Fibroblast of pulmonary artery (primary cell): ENCODE results near the gene CCSER1.
"Not testable (repeated sequence)": the region's sequence is repeated elsewhere in the genome, so short reads cannot be mapped to it uniquely, and the experiment has no call there.

Experiments used
- DNase-seq: peaks from one replicate; pipeline ENCODE4 v3.0.0-alpha.2; 2010; ENCODE audit warnings: low read depth
- H3K4me3 ChIP-seq: replicated peaks from 2 replicates; pipeline ENCODE4 v1.5.1; 2011; ENCODE audit warnings: low read depth, mild to moderate bottlenecking, control low read depth, low read length, moderate library complexity
- TF ChIP-seq, protein P1 (sequence below): IDR thresholded peaks from 2 replicates; pipeline ENCODE4 v1.5.1; 2011; ENCODE audit warnings: mild to moderate bottlenecking, control low read depth, low read length, inconsistent platforms; ENCODE audit errors: missing control alignments

The CCSER1 gene

DNA sequence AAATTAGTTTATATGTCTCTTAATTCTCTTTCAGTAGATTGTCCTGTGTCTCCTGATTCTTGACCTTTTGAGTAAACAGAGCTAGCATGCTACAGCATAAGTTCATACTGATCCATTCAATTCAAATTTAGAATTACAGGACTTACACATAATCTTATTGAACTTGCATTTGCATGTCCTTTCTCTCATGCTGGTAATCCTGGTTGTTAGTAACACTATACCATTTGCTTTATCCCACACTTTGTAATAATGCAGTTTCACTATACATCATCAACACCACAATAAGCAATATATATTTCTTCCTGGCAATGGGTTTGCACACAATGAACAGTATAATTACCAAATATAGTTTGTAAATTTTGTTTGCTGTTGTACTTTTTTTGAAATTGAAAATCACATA is 1239.4 kb downstream of the CCSER1 start:
- H3K4me3 ChIP-seq, result no peak overlapping the region
- TF ChIP-seq, protein P1, sequence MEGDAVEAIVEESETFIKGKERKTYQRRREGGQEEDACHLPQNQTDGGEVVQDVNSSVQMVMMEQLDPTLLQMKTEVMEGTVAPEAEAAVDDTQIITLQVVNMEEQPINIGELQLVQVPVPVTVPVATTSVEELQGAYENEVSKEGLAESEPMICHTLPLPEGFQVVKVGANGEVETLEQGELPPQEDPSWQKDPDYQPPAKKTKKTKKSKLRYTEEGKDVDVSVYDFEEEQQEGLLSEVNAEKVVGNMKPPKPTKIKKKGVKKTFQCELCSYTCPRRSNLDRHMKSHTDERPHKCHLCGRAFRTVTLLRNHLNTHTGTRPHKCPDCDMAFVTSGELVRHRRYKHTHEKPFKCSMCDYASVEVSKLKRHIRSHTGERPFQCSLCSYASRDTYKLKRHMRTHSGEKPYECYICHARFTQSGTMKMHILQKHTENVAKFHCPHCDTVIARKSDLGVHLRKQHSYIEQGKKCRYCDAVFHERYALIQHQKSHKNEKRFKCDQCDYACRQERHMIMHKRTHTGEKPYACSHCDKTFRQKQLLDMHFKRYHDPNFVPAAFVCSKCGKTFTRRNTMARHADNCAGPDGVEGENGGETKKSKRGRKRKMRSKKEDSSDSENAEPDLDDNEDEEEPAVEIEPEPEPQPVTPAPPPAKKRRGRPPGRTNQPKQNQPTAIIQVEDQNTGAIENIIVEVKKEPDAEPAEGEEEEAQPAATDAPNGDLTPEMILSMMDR, result no peak
- no peak for DNase-seq

DNA sequence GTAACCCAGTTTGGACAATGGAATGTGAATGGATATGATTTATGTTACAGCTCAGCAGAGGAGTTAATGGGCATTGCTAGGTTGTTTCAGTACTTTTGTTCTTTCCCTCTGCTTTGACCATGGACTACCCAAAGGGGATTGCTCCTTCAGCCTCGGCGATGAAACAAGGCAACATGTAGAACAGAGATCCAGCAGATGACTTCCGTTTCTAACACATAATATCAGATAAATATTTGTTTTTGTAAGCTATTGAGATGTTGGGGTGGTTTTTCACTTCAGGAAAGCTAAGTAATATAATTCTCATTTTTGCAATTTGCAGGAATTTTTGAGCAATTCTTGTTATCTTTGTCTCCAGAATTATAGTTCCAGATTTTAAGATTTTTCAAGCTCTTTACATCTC is 1241.9 kb downstream of the CCSER1 start:
- no peak overlapping the region for H3K4me3 ChIP-seq
- no peak for DNase-seq
- TF ChIP-seq, protein P1, result no peak

DNA sequence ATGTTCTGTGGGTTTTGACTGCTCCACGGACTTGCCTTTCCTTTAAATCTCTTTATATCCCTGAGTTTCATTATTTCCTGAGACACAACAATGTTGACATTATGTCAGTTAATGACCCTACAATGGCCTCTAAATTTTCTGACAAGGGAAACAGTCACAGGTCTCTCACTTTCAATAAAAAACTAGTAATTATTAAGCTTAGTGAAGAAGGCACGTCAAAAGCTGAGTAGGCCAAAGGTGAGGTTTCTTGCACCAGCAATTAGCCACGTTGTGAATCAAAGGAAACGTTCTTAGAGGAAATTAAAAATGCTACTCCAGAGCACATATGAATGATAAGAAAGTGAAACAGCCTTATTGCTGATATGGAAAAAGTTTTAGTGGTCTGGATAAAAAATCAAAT is 1246.4 kb downstream of the CCSER1 start:
- H3K4me3 ChIP-seq, result no peak overlapping the region
- TF ChIP-seq, protein P1, result no peak
- no peak for DNase-seq

GRCh38 chr4:91405431-91405830 is 1278.2 kb downstream of the CCSER1 start:
- not testable (repeated sequence) for DNase-seq

DNA sequence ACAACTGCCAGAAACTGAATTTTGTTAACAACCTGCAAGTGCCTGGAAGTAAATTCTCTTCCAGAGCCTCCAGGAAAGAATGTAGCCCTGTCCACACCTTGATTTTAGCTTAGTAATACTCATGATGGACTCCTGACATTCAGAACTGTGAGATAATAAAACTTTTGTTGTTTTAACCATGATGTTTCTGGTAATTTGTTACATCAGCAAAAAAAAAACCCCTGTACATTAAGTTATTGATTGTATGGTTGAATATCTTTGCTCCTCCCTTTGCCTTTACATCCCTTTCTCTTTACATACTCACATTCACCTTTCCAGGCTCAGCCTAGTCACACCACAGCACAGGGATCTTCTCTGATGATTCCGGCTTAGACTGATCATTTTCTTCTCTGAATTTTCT is 1294.8 kb downstream of the CCSER1 start:
- no peak for DNase-seq
- H3K4me3 ChIP-seq, result no peak overlapping the region
- TF ChIP-seq, protein P1, result no peak

More at GRCh38 chr4:91405431-91405830, 1278.2 kb downstream of the CCSER1 start:
- not testable (repeated sequence) for H3K4me3 ChIP-seq

- H3K4me3 ChIP-seq, result no peak overlapping the region
Measured at GRCh38 chr4:91426725-91427124, 1299.5 kb downstream of the CCSER1 start.

GRCh38 chr4:91427171-91427570 is 1300.0 kb downstream of the CCSER1 start:
- no peak for DNase-seq
- TF ChIP-seq, protein P1, result no peak
- H3K4me3 ChIP-seq, result no peak overlapping the region

More at GRCh38 chr4:91426725-91427124, 1299.5 kb downstream of the CCSER1 start:
- TF ChIP-seq, protein P1, result no peak
- DNase-seq, result no peak
